GM18502 (cell line): ENCODE results near the gene CELF1.

ENCODE experiments used
- ATAC-seq: cut with Tn5 transposase; IDR thresholded peaks from one replicate; pipeline ENCODE4 v1.9.1; 2021; ENCODE audit warnings: mild to moderate bottlenecking; ENCODE audit not compliant: unreplicated experiment, poor library complexity

The CELF1 gene

GRCh38 chr11:47552566-47553405 is at the start of gene CELF1:
Gene CELF1 (minus strand): TSS chr11:47553132. CDS start chr11:47499523, 53,609 bp downstream.
- ATAC-seq, result peak; percentile 93

- ATAC-seq, result no peak
Observed at GRCh38 chr11:47599902-47600301, 47.0 kb upstream of the CELF1 start.

- ATAC-seq, result no peak
Observed at GRCh38 chr11:47595967-47596366, 43.0 kb upstream of the CELF1 start.

GRCh38 chr11:47595029-47595428 is 42.1 kb upstream of the CELF1 start:
- no peak for ATAC-seq

DNA sequence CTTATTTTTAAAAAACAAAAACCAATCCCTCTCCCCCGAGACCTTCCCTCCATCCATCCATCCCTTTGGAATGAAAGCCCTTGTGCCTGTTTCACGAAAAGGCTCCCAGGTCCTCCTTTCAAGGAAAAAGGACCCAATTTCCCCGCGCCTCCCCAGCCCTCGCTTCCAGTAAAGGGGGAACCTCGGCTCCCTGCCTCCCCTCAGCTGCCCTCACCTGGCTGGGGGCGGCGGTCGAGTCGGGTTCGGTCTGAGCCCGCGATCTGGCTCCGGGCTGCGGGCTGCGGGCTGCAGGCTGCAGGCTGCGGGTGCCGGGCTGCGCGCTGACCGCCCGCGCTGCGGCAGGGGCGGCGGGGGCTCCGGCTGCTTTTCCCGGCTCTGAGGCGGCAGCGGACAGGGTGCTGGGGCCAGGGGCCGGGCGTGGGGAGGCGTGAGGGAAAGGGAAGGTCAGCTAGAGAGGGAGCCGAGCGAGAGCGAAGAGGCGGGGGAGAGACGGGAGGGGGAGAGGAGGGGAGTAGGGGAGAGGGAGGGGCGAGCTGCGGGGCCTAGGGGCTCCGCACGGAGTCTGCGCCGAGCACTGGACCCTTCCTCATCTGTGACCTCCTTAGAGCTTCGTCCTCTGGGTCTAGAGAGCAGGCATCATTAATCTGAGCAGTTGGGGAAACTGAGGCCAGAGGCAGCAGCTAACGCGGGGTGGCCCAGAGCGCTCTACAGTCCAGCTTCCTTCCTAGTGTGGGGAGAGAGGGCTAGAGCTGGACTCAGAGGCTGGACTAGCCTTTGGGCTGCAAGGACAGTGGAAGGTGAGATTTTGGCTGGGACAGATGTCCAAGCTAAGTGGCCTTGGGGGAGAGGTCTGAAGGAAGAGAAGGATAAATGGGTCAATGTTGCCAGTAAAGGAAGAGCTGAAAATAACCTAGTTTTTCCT is 41.3 kb upstream of the CELF1 start, which contains the start of gene C1QTNF4:
C1QTNF4 (minus strand) TSS at position 478 of the 922 bp plus-strand sequence. CDS start 3,601 bp downstream, outside the sequence.
- no peak for ATAC-seq

DNA sequence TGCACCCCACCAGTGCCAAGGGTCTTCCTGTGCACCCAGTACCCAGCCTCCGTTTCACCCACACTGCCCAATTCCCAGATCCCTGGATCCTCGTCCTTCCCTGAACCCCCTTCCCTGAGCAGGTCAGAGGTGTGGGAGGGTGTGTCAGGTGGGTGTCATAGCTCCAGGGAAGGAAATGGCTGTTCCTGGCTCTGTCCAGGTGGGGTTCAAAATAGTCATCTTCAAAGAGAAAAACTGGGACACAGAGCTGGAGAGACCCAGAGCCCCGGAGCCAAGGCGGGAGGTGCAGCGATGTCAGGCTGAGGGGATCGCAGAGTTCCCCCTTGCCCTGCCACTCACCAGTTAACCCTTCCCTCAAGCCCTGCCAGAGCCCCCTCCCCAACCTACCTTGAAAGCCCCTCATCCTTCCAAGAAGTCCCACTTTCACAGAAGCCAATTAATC is 40.6 kb upstream of the CELF1 start:
- no peak for ATAC-seq

- ATAC-seq, result no peak
Observed at GRCh38 chr11:47592970-47593369, 40.0 kb upstream of the CELF1 start.

GRCh38 chr11:47592251-47592650 is 39.3 kb upstream of the CELF1 start:
- no peak for ATAC-seq

DNA sequence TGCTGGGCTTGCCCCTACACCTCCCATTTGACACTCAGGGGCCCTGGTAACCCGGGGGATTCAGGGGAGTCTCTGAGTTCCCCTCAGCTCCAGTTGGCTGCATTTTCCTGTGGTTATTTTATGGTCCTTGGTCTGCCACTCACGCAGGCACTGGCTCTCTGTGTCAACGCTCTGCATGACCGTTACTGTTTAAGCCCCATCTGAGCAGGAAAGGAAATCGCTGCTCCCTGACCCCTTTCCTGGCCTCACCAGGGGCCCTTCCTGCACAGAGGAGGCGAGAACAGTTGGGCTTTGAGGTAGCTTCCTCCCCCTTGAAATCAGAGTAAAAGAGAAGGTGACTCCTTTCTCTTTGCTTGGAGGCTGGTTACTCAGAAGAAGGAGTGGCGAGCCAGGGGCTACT is 38.8 kb upstream of the CELF1 start:
- no peak for ATAC-seq

- ATAC-seq, result no peak
Observed at GRCh38 chr11:47589977-47590861, 37.3 kb upstream of the CELF1 start.

- ATAC-seq, result no peak
Observed at GRCh38 chr11:47589584-47589976, 36.6 kb upstream of the CELF1 start.

- ATAC-seq, result no peak
Observed at GRCh38 chr11:47589118-47589517, 36.2 kb upstream of the CELF1 start.

GRCh38 chr11:47587723-47588326 is 34.9 kb upstream of the CELF1 start:
- no peak for ATAC-seq

GRCh38 chr11:47587039-47587716 is 34.2 kb upstream of the CELF1 start:
- ATAC-seq, result no peak

DNA sequence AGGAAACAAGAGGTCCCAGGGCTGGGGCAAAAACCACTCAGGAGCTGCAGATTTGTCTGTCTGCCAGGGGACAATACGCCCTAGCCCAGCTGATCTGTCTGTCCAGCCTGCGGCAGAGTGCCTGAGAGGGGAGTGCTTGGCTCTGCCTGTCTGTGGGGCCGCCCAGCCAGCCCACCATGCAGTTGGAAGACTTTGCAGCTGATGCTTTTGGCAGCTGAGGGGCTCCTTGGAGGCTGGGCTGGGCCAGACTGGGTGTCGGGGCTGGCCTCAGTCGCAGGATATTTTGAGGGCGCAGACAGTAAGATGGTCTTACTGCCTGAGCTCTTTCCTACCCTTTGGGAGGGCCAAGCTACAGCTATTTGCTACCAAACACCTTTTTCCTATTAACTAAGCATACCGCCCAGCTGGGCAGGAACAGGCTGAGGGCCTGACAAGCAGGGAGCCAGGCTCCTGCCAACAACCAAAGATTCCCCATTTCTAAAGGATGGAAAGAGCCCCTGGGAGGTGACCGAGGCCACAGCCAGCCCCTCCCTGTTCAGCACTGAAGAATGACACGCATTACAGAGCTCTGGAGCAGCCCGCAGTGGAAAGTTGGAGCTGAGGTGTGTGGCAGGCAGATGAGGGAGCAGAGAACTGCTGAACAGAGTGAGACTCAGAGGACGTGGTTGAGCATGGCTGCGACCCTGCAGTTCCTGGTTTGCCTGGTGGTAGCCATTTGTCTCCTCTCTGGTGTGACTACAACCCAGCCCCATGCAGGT is 33.3 kb upstream of the CELF1 start, which contains the start of gene FAM180B:
FAM180B (plus strand) TSS at position 581 of the 758 bp plus-strand sequence; CDS start at position 672, 91 bp downstream.
- ATAC-seq, result no peak

DNA sequence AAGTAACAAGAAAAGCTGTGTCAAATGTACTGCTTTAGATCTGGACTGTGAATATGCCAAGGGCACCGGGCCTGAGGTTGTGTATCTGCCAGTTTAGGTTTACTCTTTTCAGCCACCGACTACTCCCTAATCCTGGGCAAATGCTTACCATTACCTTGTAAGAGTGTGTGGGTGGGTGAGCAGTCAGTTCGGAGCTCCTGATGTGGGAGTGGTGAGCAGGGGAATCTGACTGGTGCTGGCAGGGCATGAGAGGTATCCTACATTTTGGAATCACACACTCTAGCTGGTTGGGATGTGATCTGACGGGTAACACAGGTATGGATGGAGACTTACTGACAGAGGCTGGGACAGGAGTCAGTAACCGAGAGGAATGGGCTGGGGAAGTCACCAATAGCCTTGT is 30.9 kb upstream of the CELF1 start:
- ATAC-seq, result no peak

- ATAC-seq, result peak; percentile 95
Observed at GRCh38 chr11:47578524-47579494, 25.9 kb upstream of the CELF1 start, which contains the start of the genes KBTBD4 and NDUFS3. Gene KBTBD4 (minus strand): TSS chr11:47578970. CDS start chr11:47578951, 19 bp downstream. Gene NDUFS3 (plus strand): TSS chr11:47579074. CDS start chr11:47579092, 18 bp downstream.
